ENCODE measurements around the gene RHCE.
"Not testable (repeated sequence)": the region's sequence is repeated elsewhere in the genome, so short reads cannot be mapped to it uniquely, and the experiment has no call there.

- not testable (repeated sequence) for TF ChIP-seq CTCF (IDR thresholded peaks at IDR 0.05; ENCODE audit: poor library complexity); EZH2phosphoT487 (IDR thresholded peaks at IDR 0.05; ENCODE audit: low read depth, severe bottlenecking, unreplicated experiment); EZH2 (IDR thresholded peaks at IDR 0.05; ENCODE audit: borderline replicate concordance)
Observed at GRCh38 chr1:25327864-25328790, 92.5 kb downstream of the RHCE start.
